ENCODE results near the gene ARHGAP11A. TPM values are rescaled to one million over a fixed set of nuclear protein-coding genes. Genes with fewer than 3 reads are reported as not detected.

The ARHGAP11A gene
- total RNA-seq, 1 donor from 2014 or later: 7.7 TPM

DNA sequence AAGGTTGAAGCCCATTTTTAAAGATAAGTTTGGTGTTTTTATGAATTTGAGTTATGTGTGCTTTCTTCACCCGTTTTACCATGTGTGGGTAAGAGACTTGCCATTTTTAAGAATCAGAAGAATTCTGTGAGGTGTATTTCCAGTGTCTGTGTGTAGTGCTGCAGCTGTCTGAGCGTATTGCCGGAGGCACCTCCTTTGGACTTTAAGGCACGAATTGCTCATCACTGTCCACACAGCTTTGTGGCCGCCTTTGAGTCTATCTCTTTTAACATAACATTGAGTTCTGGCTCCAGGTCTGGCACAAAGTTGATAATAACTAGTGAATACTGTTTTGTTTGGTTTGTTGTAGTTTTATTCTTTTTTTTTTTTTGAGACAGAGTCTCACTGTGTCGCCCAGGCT is 52.0 kb downstream of the ARHGAP11A start:
- H3K27me3 ChIP-seq (ENCODE audit: control insufficient read depth, insufficient read depth, low read length): no peaks in the 10 kb centered on the region
- no peak for DNase-seq (ENCODE audit: low read depth)
- no peaks in the 10 kb centered on the region for H3K36me3 ChIP-seq (ENCODE audit: control insufficient read depth, insufficient read depth, low read length)
- TF ChIP-seq, protein P1, sequence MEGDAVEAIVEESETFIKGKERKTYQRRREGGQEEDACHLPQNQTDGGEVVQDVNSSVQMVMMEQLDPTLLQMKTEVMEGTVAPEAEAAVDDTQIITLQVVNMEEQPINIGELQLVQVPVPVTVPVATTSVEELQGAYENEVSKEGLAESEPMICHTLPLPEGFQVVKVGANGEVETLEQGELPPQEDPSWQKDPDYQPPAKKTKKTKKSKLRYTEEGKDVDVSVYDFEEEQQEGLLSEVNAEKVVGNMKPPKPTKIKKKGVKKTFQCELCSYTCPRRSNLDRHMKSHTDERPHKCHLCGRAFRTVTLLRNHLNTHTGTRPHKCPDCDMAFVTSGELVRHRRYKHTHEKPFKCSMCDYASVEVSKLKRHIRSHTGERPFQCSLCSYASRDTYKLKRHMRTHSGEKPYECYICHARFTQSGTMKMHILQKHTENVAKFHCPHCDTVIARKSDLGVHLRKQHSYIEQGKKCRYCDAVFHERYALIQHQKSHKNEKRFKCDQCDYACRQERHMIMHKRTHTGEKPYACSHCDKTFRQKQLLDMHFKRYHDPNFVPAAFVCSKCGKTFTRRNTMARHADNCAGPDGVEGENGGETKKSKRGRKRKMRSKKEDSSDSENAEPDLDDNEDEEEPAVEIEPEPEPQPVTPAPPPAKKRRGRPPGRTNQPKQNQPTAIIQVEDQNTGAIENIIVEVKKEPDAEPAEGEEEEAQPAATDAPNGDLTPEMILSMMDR (IDR thresholded peaks at IDR 0.05; ENCODE audit: insufficient read depth, low read length, poor library complexity, severe bottlenecking): no peak
- no peak overlapping the region for H3K4me3 ChIP-seq (ENCODE audit: low read depth, low read length)

DNA sequence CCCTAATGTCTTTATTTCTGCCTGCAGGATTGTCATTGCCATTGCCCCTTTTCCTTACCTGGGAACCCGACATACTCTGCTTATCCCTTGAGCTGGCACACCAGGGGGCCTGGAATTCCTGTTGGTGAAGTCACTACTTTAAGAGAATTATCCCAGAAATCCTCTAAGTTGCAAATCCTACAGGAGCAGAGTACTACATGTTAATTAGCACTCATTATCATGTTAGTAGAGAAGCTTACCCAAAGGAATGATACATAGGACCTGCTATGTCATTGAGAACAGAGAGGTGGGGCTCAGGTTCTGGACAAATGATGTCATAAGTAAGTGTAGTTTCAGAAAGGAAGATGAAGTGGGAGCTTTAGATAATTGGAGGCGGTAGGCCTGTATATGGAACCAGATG is 53.6 kb downstream of the ARHGAP11A start:
- H3K36me3 ChIP-seq (ENCODE audit: control insufficient read depth, insufficient read depth, low read length): no peaks in the 10 kb centered on the region
- no peak overlapping the region for H3K4me3 ChIP-seq (ENCODE audit: low read depth, low read length)
- H3K27me3 ChIP-seq (ENCODE audit: control insufficient read depth, insufficient read depth, low read length): no peaks in the 10 kb centered on the region
- no peak for DNase-seq (ENCODE audit: low read depth)
- TF ChIP-seq, protein P1 (IDR thresholded peaks at IDR 0.05; ENCODE audit: insufficient read depth, low read length, poor library complexity, severe bottlenecking): no peak

DNA sequence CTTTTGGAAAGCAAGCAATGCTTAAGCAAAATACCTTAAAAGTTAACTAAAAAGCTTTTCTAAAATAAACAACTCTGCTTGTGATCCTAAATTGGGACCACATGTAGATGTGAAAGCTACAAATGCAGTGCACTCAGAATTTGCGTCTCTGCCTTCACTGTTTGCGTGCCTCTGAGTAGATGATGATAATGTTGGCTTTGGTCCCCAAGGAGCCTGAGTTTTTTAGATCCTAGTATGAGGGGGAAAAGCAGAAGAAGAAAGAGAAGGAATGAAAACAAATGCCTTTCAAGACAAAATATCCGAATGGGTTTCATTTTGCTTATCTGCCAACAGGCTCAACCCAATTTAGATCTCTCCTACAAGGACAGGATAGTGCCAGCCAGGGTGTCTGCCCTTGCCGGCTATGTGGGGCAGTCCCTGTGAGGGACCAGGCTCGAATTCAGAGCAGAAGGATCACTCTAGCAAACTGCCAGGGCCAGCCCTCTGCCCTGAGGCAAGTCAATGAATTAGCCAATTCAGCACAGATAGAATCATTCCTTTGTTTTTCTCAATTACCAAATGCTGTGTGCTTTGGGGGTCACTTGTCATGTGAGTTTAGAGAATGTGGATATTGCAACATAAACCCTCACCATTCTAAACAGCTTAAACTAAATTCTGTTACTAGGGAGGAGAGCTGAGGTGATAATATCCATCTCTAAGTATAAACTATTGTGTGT is 54.8 kb downstream of the ARHGAP11A start:
- Histone ChIP-seq H3K36me3 (ENCODE audit: control insufficient read depth, insufficient read depth, low read length) (no peaks in the 10 kb centered on the region), H3K27me3 (ENCODE audit: control insufficient read depth, insufficient read depth, low read length) (no peaks in the 10 kb centered on the region), H3K4me3 (ENCODE audit: low read depth, low read length) (no peak overlapping the region)
- no peak for DNase-seq (ENCODE audit: low read depth)
- TF ChIP-seq, protein P1 (IDR thresholded peaks at IDR 0.05; ENCODE audit: insufficient read depth, low read length, poor library complexity, severe bottlenecking): no peak

DNA sequence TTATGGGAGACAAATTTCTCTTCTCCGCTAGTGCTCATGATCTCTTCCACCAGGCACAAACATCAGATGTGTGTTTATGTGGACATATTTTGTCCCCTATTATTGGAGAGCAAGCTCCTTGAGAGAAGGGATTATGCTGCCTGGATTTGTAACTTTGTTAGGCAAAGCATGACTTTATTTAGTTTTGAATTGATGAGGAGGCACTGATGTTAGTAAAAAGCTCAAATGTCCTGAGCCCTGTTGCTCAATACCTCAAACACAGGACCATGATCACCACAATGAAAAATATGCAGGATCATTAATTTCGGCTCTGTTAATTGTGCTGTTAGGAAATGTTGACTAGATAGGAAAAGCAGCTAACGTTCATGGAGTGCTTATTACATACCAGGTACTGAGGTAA is 55.3 kb downstream of the ARHGAP11A start:
- DNase-seq (ENCODE audit: low read depth): no peak
- TF ChIP-seq, protein P1 (IDR thresholded peaks at IDR 0.05; ENCODE audit: insufficient read depth, low read length, poor library complexity, severe bottlenecking): no peak
- Histone ChIP-seq H3K27me3 (ENCODE audit: control insufficient read depth, insufficient read depth, low read length) (no peaks in the 10 kb centered on the region), H3K4me3 (ENCODE audit: low read depth, low read length) (no peak overlapping the region), H3K36me3 (ENCODE audit: control insufficient read depth, insufficient read depth, low read length) (no peaks in the 10 kb centered on the region)

DNA sequence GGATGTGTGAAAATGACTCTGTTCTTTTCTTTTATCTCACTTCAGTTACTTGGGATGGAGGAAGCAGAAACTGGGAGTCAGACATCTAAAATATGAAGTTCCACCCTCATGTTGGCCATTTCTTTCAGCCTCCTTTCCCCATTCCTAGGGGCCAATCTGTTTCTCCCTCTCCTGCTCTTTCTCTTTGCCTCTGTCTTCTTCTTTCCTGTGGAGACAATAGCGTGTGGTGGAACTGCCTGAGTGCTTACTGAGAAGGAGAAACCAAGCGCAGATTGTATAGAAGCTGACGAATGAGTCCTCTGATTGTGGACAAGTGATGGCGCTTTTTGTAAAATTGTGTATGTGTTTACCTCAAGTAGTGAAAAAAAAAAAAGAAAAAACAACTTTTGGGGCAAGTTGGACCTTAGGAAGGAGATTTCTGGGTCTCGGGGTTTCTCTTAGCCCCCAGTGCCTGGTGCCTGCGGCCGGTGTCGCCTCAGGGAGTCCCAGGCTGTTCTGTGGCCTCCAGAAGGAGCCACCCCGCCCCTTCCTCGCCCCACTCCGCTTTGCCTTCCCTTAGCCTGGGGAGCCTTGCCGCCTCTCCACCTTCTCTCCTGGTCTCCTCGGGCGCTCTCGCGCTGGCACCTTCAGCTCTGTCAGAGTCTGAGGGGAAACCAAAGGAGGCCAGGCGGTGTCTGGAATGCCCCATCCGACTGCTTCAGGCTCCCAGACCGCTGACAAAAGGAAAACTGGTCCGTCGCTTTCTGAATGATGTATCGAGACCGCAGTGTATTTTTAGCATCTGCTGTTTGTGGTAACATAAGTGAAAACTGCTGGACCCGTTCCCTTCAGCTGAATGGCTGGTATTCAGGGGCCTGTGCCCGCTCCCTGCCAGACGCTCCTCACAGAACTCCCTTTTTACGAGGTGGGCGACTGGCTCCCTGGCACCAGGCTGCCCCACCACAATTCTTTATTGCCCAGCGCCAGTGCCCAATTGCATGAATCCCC is 56.3 kb downstream of the ARHGAP11A start:
- H3K36me3 ChIP-seq (ENCODE audit: control insufficient read depth, insufficient read depth, low read length): no peaks in the 10 kb centered on the region
- no peak overlapping the region for H3K4me3 ChIP-seq (ENCODE audit: low read depth, low read length)
- TF ChIP-seq, protein P1 (IDR thresholded peaks at IDR 0.05; ENCODE audit: insufficient read depth, low read length, poor library complexity, severe bottlenecking): no peak
- no peak for DNase-seq (ENCODE audit: low read depth)
- H3K27me3 ChIP-seq (ENCODE audit: control insufficient read depth, insufficient read depth, low read length): no peaks in the 10 kb centered on the region
